WTC11 (cell line): Measurements from ENCODE around the gene PRSS27. TPM values are rescaled to one million over a fixed set of nuclear protein-coding genes. Genes with fewer than 3 reads are reported as not detected.
A peak's percentile ranks its signal among the peaks of the same experiment; 100 is the strongest.

Experiments
- ATAC-seq: fragments of 200-7000 bp; cut with Tn5 transposase; 2 replicates; pipeline ENCODE4 v1.10.0; 2021; ENCODE audit warnings: mild to moderate bottlenecking, moderate library complexity
- CTCF ChIA-PET: fragments of 300-600 bp; sonication (Branson Sonifier 250); formaldehyde crosslinking; loops from one replicate; lab custom pipeline; 2021; ENCODE audit warnings: antibody characterized with exemption; lab: Charles Lee
- POLR2A ChIA-PET: fragments of 350-600 bp; sonication (Branson Sonifier 250); formaldehyde crosslinking; loops from one replicate; lab custom pipeline; 2021; ENCODE audit warnings: antibody characterized with exemption; lab: Charles Lee
- DNase-seq: peaks from one replicate; pipeline ENCODE4 v3.0.0; 2021; ENCODE audit warnings: low spot score
- H3K27ac Mint-ChIP-seq: 2 replicates; pipeline ENCODE4 v1.8.0; 2021; ENCODE audit warnings: mixed read lengths
- H3K27me3 Mint-ChIP-seq: 2 replicates; pipeline ENCODE4 v1.8.0; 2021; ENCODE audit warnings: low read depth, mild to moderate bottlenecking, moderate library complexity, mixed read lengths
- H3K36me3 Mint-ChIP-seq: 2 replicates; pipeline ENCODE4 v1.8.0; 2021; ENCODE audit warnings: mixed read lengths
- H3K4me1 Mint-ChIP-seq: 2 replicates; pipeline ENCODE4 v1.8.0; 2022; ENCODE audit warnings: mixed read lengths
- H3K4me3 Mint-ChIP-seq: 2 replicates; pipeline ENCODE4 v1.8.0; 2021; ENCODE audit warnings: mild to moderate bottlenecking, moderate library complexity, mixed read lengths
- H3K9me3 Mint-ChIP-seq: 2 replicates; pipeline ENCODE4 v1.8.0; 2021; ENCODE audit warnings: mixed read lengths
- ATF1 ChIP-seq: sonication (generic); formaldehyde crosslinking; IDR thresholded peaks from 2 replicates; pipeline ENCODE4 v1.8.1; 2023; ENCODE audit warnings: mild to moderate bottlenecking, moderate library complexity, missing genetic modification reagents
- IRF2 ChIP-seq: sonication (generic); formaldehyde crosslinking; IDR thresholded peaks from 2 replicates; pipeline ENCODE4 v1.8.0; 2022; ENCODE audit warnings: low read depth, missing genetic modification reagents, borderline replicate concordance
- SMAD4 ChIP-seq: sonication (generic); formaldehyde crosslinking; IDR thresholded peaks from 2 replicates; pipeline ENCODE4 v1.8.0; 2022; ENCODE audit warnings: mild to moderate bottlenecking, missing genetic modification reagents
- TEAD4 ChIP-seq: sonication (generic); formaldehyde crosslinking; IDR thresholded peaks from 2 replicates; pipeline ENCODE4 v1.8.0; 2022; ENCODE audit warnings: mild to moderate bottlenecking, missing genetic modification reagents
- ZBTB21 ChIP-seq: sonication (generic); formaldehyde crosslinking; IDR thresholded peaks from 2 replicates; pipeline ENCODE4 v1.8.1; 2023; ENCODE audit warnings: mild to moderate bottlenecking, missing genetic modification reagents, borderline replicate concordance
- ZNF121 ChIP-seq: sonication (generic); formaldehyde crosslinking; IDR thresholded peaks from 2 replicates; pipeline ENCODE4 v1.8.0; 2023; ENCODE audit warnings: missing genetic modification reagents
- ZNF232 ChIP-seq: sonication (generic); formaldehyde crosslinking; IDR thresholded peaks from 2 replicates; pipeline ENCODE4 v1.8.0; 2022; ENCODE audit warnings: mild to moderate bottlenecking, missing genetic modification reagents
- ZNF416 ChIP-seq: fragments of 250-450 bp; sonication (Bioruptor Pico); IDR thresholded peaks from 2 replicates; pipeline ENCODE4 v1.9.0; 2021; ENCODE audit warnings: mild to moderate bottlenecking, inconsistent platforms
- total RNA-seq: library from RNA; stranded (reverse); gene quantifications from 3 replicates; pipeline ENCODE4 v1.2.3, GENCODE V29; 2021
- TF ChIP-seq, protein P1 (sequence below): sonication (generic); formaldehyde crosslinking; IDR thresholded peaks from 2 replicates; pipeline ENCODE4 v1.8.0; 2022; ENCODE audit warnings: mild to moderate bottlenecking, missing genetic modification reagents
- TF ChIP-seq, protein P2 (sequence below): fragments of 250-450 bp; sonication (Bioruptor Pico); IDR thresholded peaks from 2 replicates; pipeline ENCODE4 v1.9.0; 2021; ENCODE audit warnings: mild to moderate bottlenecking
- TF ChIP-seq, protein P3 (sequence below): sonication (generic); formaldehyde crosslinking; IDR thresholded peaks from 2 replicates; pipeline ENCODE4 v1.8.0; 2022; ENCODE audit warnings: mild to moderate bottlenecking, missing genetic modification reagents
- TF ChIP-seq, protein P4 (sequence below): sonication (generic); formaldehyde crosslinking; conservative IDR thresholded peaks from 2 replicates; pipeline ENCODE4 v1.8.1; 2022; ENCODE audit warnings: mild to moderate bottlenecking, missing genetic modification reagents
- TF ChIP-seq, protein P5 (sequence below): sonication (generic); formaldehyde crosslinking; IDR thresholded peaks from 2 replicates; pipeline ENCODE4 v1.8.0; 2023; ENCODE audit warnings: mild to moderate bottlenecking, missing genetic modification reagents
- TF ChIP-seq, protein P6 (sequence below): sonication (generic); formaldehyde crosslinking; IDR thresholded peaks from 2 replicates; pipeline ENCODE4 v1.8.1; 2022; ENCODE audit warnings: mild to moderate bottlenecking, missing genetic modification reagents, moderate library complexity, borderline replicate concordance
- TF ChIP-seq, protein P7 (sequence below): fragments of 250-450 bp; sonication (Bioruptor Pico); IDR thresholded peaks from 2 replicates; pipeline ENCODE4 v1.9.0; 2021; ENCODE audit warnings: moderate library complexity, mild to moderate bottlenecking, inconsistent platforms, borderline replicate concordance
- TF ChIP-seq, protein P8 (sequence below): sonication (generic); formaldehyde crosslinking; IDR thresholded peaks from 2 replicates; pipeline ENCODE4 v1.8.0; 2023; ENCODE audit warnings: missing genetic modification reagents, mild to moderate bottlenecking, borderline replicate concordance

The PRSS27 gene
- total RNA-seq, 1 experiment from 2014 or later = 5.1 TPM

DNA sequence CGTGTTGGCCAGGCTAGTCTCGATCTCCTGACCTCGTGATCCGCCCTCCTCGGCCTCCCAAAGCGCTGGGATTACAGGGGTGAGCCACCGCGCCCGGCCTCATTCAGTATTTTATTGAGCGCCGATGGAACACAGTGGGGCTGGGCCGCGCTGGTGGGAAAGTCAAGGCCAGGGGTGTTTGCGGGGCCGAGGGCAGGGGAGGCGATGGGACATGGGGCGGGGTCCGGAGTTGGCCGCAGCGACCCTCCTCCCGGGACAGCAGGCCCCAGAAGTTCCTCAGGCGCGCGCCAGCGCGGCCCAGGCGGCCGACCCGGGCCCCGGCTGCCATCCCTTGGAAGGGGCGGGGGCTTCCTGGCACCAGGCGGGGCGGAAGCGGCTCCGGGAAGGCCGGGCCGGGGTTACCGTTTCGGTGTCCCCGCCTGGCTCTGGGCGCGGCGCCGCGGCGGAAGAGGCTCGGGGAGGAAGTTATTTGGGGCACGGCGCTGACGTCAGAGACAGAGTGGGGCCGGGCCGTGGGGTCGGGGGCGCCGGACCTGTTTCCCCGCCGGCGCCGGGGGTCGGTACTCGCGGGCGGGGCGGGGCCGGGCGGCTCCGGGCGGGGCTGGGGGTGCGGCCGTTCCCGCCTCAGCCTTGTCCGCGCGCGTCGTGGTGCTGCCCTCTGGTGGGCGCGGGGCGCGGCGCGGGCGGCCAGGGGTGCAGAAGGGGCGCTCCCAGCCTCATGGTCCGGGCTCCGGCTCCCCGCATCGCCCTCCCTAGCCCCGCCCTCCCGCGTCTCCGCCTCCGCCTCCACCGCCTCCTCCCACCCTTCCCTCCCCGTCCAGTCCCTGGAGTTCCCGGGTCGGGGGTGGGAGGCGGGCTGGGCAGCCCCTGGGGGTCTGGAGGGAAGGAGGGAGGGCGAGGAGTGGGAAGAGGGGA is 952 bp upstream of the PRSS27 start (continued):
- TF ChIP-seq, protein P1, sequence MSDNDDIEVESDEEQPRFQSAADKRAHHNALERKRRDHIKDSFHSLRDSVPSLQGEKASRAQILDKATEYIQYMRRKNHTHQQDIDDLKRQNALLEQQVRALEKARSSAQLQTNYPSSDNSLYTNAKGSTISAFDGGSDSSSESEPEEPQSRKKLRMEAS (CRISPR knock-in tag) = peak; percentile 15; the same call in 1 of the 2 replicates

DNA sequence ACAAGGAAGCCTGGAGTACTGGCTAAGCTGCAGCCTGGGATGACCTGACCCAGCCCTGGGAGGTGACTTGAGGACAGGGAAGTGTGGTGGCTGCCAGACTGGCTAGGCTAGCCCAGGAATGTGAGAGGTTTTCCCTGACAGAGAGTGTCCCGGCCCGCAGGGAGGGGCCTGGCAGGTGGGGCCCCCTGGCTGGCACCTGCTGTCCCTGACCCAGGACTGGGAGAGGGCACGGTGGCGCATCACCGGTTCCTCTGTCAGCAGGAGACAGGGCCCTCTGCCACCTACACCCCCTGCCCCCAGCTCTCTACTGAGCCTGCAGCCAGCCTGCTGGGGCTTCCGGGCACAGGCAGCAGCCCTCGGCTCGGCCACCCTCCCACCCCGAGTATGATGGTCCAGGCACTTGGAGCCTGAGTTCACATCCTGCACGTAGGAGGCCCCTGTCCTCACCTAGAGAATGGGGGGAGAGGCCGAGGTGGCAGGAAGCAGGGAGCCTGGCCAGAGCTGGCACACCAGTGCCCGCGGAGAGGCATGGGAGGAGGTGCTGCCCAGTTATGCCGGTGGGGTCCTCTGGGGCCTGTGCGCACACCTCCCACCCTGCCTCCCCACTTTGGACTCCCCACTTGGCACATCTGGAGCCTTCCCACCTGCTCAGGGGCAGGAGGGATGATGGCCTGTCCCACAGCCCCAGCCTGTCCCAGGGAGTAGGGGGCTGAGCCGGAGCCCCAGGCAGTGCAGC is 528 bp downstream of the PRSS27 start:
- no peaks in the 10 kb centered on the region for H3K36me3 Mint-ChIP-seq
- H3K9me3 Mint-ChIP-seq = no peaks in the 10 kb centered on the region
- ChIA-PET POLR2A (no interaction called here), CTCF (interaction anchor here (1.1 kb wide), 1 partner anchor 119 kb away, joined by 4 read pairs; no protein-coding TSS in a partner anchor)
- TF ChIP-seq SMAD4 (CRISPR knock-in tag) = no peak
- no peak for TF ChIP-seq IRF2 (CRISPR knock-in tag)
- TF ChIP-seq, protein P2, sequence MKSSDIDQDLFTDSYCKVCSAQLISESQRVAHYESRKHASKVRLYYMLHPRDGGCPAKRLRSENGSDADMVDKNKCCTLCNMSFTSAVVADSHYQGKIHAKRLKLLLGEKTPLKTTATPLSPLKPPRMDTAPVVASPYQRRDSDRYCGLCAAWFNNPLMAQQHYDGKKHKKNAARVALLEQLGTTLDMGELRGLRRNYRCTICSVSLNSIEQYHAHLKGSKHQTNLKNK (CRISPR knock-in tag) = no peak
- TF ChIP-seq, protein P3, sequence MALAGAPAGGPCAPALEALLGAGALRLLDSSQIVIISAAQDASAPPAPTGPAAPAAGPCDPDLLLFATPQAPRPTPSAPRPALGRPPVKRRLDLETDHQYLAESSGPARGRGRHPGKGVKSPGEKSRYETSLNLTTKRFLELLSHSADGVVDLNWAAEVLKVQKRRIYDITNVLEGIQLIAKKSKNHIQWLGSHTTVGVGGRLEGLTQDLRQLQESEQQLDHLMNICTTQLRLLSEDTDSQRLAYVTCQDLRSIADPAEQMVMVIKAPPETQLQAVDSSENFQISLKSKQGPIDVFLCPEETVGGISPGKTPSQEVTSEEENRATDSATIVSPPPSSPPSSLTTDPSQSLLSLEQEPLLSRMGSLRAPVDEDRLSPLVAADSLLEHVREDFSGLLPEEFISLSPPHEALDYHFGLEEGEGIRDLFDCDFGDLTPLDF (CRISPR knock-in tag) = no peak
- TF ChIP-seq, protein P4, sequence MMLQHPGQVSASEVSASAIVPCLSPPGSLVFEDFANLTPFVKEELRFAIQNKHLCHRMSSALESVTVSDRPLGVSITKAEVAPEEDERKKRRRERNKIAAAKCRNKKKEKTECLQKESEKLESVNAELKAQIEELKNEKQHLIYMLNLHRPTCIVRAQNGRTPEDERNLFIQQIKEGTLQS (CRISPR knock-in tag) = no peak
- no peak for TF ChIP-seq ZNF232 (CRISPR knock-in tag)
- TF ChIP-seq ZNF121 (CRISPR knock-in tag) = no peak
- TF ChIP-seq, protein P5, sequence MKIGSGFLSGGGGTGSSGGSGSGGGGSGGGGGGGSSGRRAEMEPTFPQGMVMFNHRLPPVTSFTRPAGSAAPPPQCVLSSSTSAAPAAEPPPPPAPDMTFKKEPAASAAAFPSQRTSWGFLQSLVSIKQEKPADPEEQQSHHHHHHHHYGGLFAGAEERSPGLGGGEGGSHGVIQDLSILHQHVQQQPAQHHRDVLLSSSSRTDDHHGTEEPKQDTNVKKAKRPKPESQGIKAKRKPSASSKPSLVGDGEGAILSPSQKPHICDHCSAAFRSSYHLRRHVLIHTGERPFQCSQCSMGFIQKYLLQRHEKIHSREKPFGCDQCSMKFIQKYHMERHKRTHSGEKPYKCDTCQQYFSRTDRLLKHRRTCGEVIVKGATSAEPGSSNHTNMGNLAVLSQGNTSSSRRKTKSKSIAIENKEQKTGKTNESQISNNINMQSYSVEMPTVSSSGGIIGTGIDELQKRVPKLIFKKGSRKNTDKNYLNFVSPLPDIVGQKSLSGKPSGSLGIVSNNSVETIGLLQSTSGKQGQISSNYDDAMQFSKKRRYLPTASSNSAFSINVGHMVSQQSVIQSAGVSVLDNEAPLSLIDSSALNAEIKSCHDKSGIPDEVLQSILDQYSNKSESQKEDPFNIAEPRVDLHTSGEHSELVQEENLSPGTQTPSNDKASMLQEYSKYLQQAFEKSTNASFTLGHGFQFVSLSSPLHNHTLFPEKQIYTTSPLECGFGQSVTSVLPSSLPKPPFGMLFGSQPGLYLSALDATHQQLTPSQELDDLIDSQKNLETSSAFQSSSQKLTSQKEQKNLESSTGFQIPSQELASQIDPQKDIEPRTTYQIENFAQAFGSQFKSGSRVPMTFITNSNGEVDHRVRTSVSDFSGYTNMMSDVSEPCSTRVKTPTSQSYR = no peak
- TF ChIP-seq, protein P6, sequence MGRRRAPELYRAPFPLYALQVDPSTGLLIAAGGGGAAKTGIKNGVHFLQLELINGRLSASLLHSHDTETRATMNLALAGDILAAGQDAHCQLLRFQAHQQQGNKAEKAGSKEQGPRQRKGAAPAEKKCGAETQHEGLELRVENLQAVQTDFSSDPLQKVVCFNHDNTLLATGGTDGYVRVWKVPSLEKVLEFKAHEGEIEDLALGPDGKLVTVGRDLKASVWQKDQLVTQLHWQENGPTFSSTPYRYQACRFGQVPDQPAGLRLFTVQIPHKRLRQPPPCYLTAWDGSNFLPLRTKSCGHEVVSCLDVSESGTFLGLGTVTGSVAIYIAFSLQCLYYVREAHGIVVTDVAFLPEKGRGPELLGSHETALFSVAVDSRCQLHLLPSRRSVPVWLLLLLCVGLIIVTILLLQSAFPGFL = no peak
- DNase-seq = no peak
- ATAC-seq = no peak
- H3K4me1 Mint-ChIP-seq = peaks cover 6% of the 10 kb centered on the region; the same call in 1 of the 2 replicates
- H3K27ac Mint-ChIP-seq = no peak overlapping the region
- H3K27me3 Mint-ChIP-seq = no peaks in the 10 kb centered on the region
- H3K4me3 Mint-ChIP-seq = peak overlapping the region; percentile 80

DNA sequence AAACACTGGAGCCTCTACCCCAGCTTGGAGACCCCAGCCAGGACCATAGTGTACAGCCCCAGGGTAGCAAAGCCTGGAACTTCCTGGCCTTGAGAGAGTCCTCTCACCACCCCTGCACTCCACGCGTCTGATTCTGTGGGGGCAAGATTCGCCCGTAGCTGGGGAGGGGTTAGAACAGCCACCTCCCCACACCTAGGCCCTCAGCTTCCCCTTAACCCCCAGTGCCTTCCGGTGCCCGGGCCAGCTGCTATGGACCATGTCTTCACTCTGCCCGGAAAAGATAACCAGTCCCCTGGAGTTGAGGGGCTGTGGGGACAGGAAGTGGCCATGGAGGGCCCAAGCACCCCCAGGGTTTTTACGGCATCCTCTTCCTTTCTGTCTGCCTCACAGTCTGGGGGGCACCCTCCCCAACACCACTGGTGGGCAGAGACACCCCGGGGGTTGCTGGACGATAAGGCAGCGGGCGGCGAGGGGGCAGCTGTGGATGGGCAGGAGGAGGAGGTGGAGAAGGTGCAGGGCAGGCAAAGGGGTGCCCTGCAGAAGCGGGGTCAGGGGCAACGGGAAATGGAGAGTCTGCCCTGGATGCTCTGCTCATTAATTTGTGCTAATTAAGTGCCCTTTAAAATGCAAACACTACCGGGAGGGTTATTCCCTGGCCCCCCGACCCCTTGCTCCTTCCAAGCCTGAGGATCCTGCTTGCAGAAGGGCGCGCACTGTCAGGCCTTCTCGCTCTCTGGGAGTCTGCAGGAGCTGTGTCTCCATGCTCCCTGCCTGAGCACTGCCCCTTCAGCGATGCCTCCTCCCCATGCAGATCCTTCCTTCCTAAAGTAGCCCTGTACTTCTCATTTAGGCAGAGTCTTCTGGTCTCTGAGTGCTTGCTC is 2.4 kb downstream of the PRSS27 start:
- Mint-ChIP-seq H3K4me3 (no peak overlapping the region), H3K4me1 (peaks cover 6% of the 10 kb centered on the region; the same call in 1 of the 2 replicates), H3K36me3 (no peaks in the 10 kb centered on the region), H3K27ac (no peak overlapping the region), H3K9me3 (no peaks in the 10 kb centered on the region), H3K27me3 (no peaks in the 10 kb centered on the region)
- ChIA-PET POLR2A (interaction anchor here (0.6 kb wide), 1 partner anchor 33 kb away, joined by 4 read pairs; no protein-coding TSS in a partner anchor), CTCF (interaction anchor here (1.4 kb wide), 1 partner anchor 52 kb away, joined by 3 read pairs; no protein-coding TSS in a partner anchor)
- ATAC-seq (no peak), DNase-seq (no peak)
- no peak for TF ChIP-seq ATF1 (CRISPR knock-in tag)
- TF ChIP-seq, protein P7, sequence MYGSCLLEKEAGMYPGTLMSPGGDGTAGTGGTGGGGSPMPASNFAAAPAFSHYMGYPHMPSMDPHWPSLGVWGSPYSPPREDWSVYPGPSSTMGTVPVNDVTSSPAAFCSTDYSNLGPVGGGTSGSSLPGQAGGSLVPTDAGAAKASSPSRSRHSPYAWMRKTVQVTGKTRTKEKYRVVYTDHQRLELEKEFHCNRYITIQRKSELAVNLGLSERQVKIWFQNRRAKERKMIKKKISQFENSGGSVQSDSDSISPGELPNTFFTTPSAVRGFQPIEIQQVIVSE = no peak
- TF ChIP-seq, protein P8, sequence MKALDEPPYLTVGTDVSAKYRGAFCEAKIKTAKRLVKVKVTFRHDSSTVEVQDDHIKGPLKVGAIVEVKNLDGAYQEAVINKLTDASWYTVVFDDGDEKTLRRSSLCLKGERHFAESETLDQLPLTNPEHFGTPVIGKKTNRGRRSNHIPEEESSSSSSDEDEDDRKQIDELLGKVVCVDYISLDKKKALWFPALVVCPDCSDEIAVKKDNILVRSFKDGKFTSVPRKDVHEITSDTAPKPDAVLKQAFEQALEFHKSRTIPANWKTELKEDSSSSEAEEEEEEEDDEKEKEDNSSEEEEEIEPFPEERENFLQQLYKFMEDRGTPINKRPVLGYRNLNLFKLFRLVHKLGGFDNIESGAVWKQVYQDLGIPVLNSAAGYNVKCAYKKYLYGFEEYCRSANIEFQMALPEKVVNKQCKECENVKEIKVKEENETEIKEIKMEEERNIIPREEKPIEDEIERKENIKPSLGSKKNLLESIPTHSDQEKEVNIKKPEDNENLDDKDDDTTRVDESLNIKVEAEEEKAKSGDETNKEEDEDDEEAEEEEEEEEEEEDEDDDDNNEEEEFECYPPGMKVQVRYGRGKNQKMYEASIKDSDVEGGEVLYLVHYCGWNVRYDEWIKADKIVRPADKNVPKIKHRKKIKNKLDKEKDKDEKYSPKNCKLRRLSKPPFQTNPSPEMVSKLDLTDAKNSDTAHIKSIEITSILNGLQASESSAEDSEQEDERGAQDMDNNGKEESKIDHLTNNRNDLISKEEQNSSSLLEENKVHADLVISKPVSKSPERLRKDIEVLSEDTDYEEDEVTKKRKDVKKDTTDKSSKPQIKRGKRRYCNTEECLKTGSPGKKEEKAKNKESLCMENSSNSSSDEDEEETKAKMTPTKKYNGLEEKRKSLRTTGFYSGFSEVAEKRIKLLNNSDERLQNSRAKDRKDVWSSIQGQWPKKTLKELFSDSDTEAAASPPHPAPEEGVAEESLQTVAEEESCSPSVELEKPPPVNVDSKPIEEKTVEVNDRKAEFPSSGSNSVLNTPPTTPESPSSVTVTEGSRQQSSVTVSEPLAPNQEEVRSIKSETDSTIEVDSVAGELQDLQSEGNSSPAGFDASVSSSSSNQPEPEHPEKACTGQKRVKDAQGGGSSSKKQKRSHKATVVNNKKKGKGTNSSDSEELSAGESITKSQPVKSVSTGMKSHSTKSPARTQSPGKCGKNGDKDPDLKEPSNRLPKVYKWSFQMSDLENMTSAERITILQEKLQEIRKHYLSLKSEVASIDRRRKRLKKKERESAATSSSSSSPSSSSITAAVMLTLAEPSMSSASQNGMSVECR (CRISPR knock-in tag) = no peak
- no peak for TF ChIP-seq ZBTB21 (CRISPR knock-in tag)
- TF ChIP-seq ZNF416 (CRISPR knock-in tag) = no peak
- TF ChIP-seq TEAD4 (CRISPR knock-in tag) = no peak
